Vagina (tissue), 2 donors: ENCODE results near the gene LY6G5B. TPM values are rescaled to one million over a fixed set of nuclear protein-coding genes. Genes with fewer than 3 reads are reported as not detected.
A peak's percentile ranks its signal among the peaks of the same experiment; 100 is the strongest.

ENCODE experiments used
- DNase-seq, 2 donors: peaks; one replicate each; pipeline ENCODE4 v3.0.0-alpha.2; 2017; ENCODE audit errors: extremely low spot score in 2 of 2
- H3K27ac ChIP-seq: fragments of 200-600 bp; sonication (generic); one replicate; pipeline ENCODE4 v1.5.1; 2019
- H3K27me3 ChIP-seq: fragments of 200-600 bp; sonication (generic); one replicate; pipeline ENCODE4 v1.5.1; 2019
- H3K36me3 ChIP-seq, 2 donors: fragments of 200-600 bp; sonication (generic); one replicate each; pipeline ENCODE4 v1.5.1; 2017 to 2019
- H3K4me1 ChIP-seq: fragments of 200-600 bp; sonication (generic); one replicate; pipeline ENCODE4 v1.5.1; 2019
- H3K4me3 ChIP-seq, 2 donors: fragments of 200-600 bp; sonication (generic); 1 replicate in 1 of 2; 2 replicates in 1 of 2; pipeline ENCODE4 v1.5.1; 2016 to 2019
- H3K9me3 ChIP-seq: fragments of 200-600 bp; sonication (generic); one replicate; pipeline ENCODE4 v1.5.1; 2019
- CTCF ChIP-seq, 3 experiments: fragments of 450-650 bp in 2 of 3; fragments of 200-600 bp in 1 of 3; sonication (generic) in 1 of 3; IDR thresholded peaks; one replicate each; pipeline ENCODE4 v1.5.1; 2017 to 2019; ENCODE audit warnings: antibody characterized with exemption in 3 of 3, mild to moderate bottlenecking in 2 of 3, moderate library complexity in 2 of 3
- POLR2A ChIP-seq, 2 donors: fragments of 450-650 bp; IDR thresholded peaks; one replicate each; pipeline ENCODE4 v1.6.1; 2017; ENCODE audit warnings: antibody characterized with exemption in 2 of 2, mild to moderate bottlenecking in 2 of 2, moderate library complexity in 2 of 2
- POLR2AphosphoS5 ChIP-seq, 2 donors: sonication (generic); formaldehyde crosslinking; IDR thresholded peaks; one replicate each; pipeline ENCODE4 v1.9.0; 2017; ENCODE audit warnings: antibody characterized with exemption in 2 of 2, mild to moderate bottlenecking in 2 of 2, low read depth in 1 of 2; ENCODE audit not compliant: insufficient read depth in 1 of 2
- intact Hi-C: fragments of 100-400 bp; cut with DNase I; formaldehyde crosslinking; loops from one replicate; pipeline ENCODE4 v1.15.1; 2023
- total RNA-seq: library from RNA; depleted of rRNA; stranded (reverse); fragments of >200 nt; gene quantifications from one replicate; pipeline ENCODE4 v1.2.3, GENCODE V29; 2016

LY6G5B gene
- total RNA-seq, 1 donor from 2014 or later, result 7.4 TPM

- Histone ChIP-seq H3K9me3 (no peaks in the 10 kb centered on the region), H3K4me1 (peaks cover 27% of the 10 kb centered on the region), H3K27ac (peak overlapping the region; percentile 95), H3K4me3 (peak overlapping the region; percentile 72 to 86), H3K36me3 (peaks cover 0 to 29% of the 10 kb centered on the region in 2 donors), H3K27me3 (no peaks in the 10 kb centered on the region)
- TF ChIP-seq POLR2A (IDR thresholded peaks at IDR 0.05) (peak in 1 of 2 donors; percentile 20), CTCF (IDR thresholded peaks at IDR 0.05) (no peak), POLR2AphosphoS5 (IDR thresholded peaks at IDR 0.05; ENCODE audit: insufficient read depth in 1 of 2, low read depth in 1 of 2) (peak in 1 of 2 donors; percentile 9)
- intact Hi-C loops, result no loop called here
- DNase-seq, result peak in 1 of 2 donors; percentile 96
Measured at GRCh38 chr6:31651602-31652191, 18.1 kb upstream of the LY6G5B start.

GRCh38 chr6:31652925-31653724 lies 16.7 kb upstream of the LY6G5B start:
- peak overlapping the region; percentile 95 for H3K27ac ChIP-seq
- H3K27me3 ChIP-seq, result no peaks in the 10 kb centered on the region
- H3K4me3 ChIP-seq, result peak overlapping the region; percentile 72 to 86
- DNase-seq, result peak in 1 of 2 donors; percentile 95
- peak in 1 of 2 donors; percentile 69 for TF ChIP-seq POLR2A (IDR thresholded peaks at IDR 0.05)
- no peak for TF ChIP-seq CTCF (IDR thresholded peaks at IDR 0.05)
- TF ChIP-seq POLR2AphosphoS5 (IDR thresholded peaks at IDR 0.05; ENCODE audit: insufficient read depth in 1 of 2, low read depth in 1 of 2), result peak in 1 of 2 donors; percentile 20
- peaks cover 33% of the 10 kb centered on the region for H3K4me1 ChIP-seq
- peaks cover 0 to 15% of the 10 kb centered on the region in 2 donors for H3K36me3 ChIP-seq
- H3K9me3 ChIP-seq, result no peaks in the 10 kb centered on the region
- intact Hi-C loops, result no loop called here

GRCh38 chr6:31654574-31655348 lies 15.0 kb upstream of the LY6G5B start:
- H3K4me1 ChIP-seq, result peaks cover 50% of the 10 kb centered on the region
- no peak for DNase-seq
- no peaks in the 10 kb centered on the region for H3K9me3 ChIP-seq
- intact Hi-C loops, result no loop called here
- TF ChIP-seq CTCF (IDR thresholded peaks at IDR 0.05), result no peak
- TF ChIP-seq POLR2AphosphoS5 (IDR thresholded peaks at IDR 0.05; ENCODE audit: insufficient read depth in 1 of 2, low read depth in 1 of 2), result no peak
- no peak for TF ChIP-seq POLR2A (IDR thresholded peaks at IDR 0.05)
- no peaks in the 10 kb centered on the region for H3K36me3 ChIP-seq
- no peaks in the 10 kb centered on the region for H3K27me3 ChIP-seq
- H3K4me3 ChIP-seq, result no peak overlapping the region
- no peak overlapping the region for H3K27ac ChIP-seq

- intact Hi-C loops, result no loop called here
Measured at GRCh38 chr6:31655349-31656237, 14.2 kb upstream of the LY6G5B start, which contains the start of gene APOM. Gene APOM (plus strand): TSS chr6:31655894. CDS start chr6:31655967, 73 bp downstream.

More at GRCh38 chr6:31655349-31656237, 14.2 kb upstream of the LY6G5B start, which contains the start of gene APOM:
- Histone ChIP-seq H3K4me3 (no peak within 1 kb of the TSS), H3K9me3 (no peaks in the 10 kb centered on the region), H3K4me1 (peaks cover 49% of the 10 kb centered on the region), H3K36me3 (no peaks in the 10 kb centered on the region), H3K27me3 (no peaks in the 10 kb centered on the region), H3K27ac (no peak within 1 kb of the TSS)
- TF ChIP-seq POLR2AphosphoS5 (IDR thresholded peaks at IDR 0.05; ENCODE audit: insufficient read depth in 1 of 2, low read depth in 1 of 2) (no peak), POLR2A (IDR thresholded peaks at IDR 0.05) (no peak), CTCF (IDR thresholded peaks at IDR 0.05) (no peak)
- DNase-seq, result no peak
